Stomach (tissue), 9 donors: ENCODE results near the gene TMEM120B. TPM values are rescaled to one million over a fixed set of nuclear protein-coding genes. Genes with fewer than 3 reads are reported as not detected.

Experiments
- DNase-seq, 2 donors: peaks; one replicate each; pipeline versions ENCODE4 v3.0.0 to v3.0.0-alpha.2; 2013 to 2019
- H3K27ac ChIP-seq, 5 donors: fragments of 200-600 bp in 4 of 5; sonication (generic) in 4 of 5; one replicate each; pipeline ENCODE4 v1.5.1; 2013 to 2019; ENCODE audit warnings: mild to moderate bottlenecking in 1 of 5, moderate library complexity in 1 of 5
- H3K27me3 ChIP-seq, 3 donors: fragments of 200-600 bp; sonication (generic); one replicate each; pipeline ENCODE4 v1.5.1; 2017 to 2019; ENCODE audit warnings: mixed run types in 1 of 3
- H3K36me3 ChIP-seq, 4 donors: fragments of 200-600 bp; sonication (generic); 1 replicate in 3 of 4; 2 replicates in 1 of 4; pipeline ENCODE4 v1.5.1; 2016 to 2019
- H3K4me1 ChIP-seq, 4 donors: fragments of 200-600 bp; sonication (generic); one replicate each; pipeline ENCODE4 v1.5.1; 2016 to 2019
- H3K4me3 ChIP-seq, 4 donors: fragments of 200-600 bp; sonication (generic) in 3 of 4; one replicate each; pipeline ENCODE4 v1.5.1; 2016 to 2019; ENCODE audit warnings: mild to moderate bottlenecking in 1 of 4
- H3K9me3 ChIP-seq, 4 donors: fragments of 200-600 bp; sonication (generic); one replicate each; pipeline ENCODE4 v1.5.1; 2016 to 2019
- EP300 ChIP-seq: sonication (generic); formaldehyde crosslinking; IDR thresholded peaks from one replicate; pipeline ENCODE4 v1.6.1; 2017; ENCODE audit warnings: antibody characterized with exemption
- POLR2A ChIP-seq, 4 donors: fragments of 450-650 bp; IDR thresholded peaks; one replicate each; pipeline ENCODE4 v1.6.1; 2016; ENCODE audit warnings: antibody characterized with exemption in 4 of 4, control low read depth in 2 of 4, mild to moderate bottlenecking in 1 of 4, moderate library complexity in 1 of 4
- POLR2AphosphoS5 ChIP-seq, 3 donors: sonication (generic); formaldehyde crosslinking; IDR thresholded peaks; one replicate each; pipeline ENCODE4 v1.6.1; 2016; ENCODE audit warnings: antibody characterized with exemption in 3 of 3
- WGBS, 5 donors: extraction: QIAGEN DNeasy Blood & Tissue Kit in 3 of 5; methylation state at CpG; one replicate each; pipeline versions ENCODE4 v1.1.5 to v1.1.7; 2013 to 2018; 5-methylcytosine and 5-hydroxymethylcytosine counted together
- intact Hi-C: fragments of 100-400 bp; cut with DNase I; formaldehyde crosslinking; loops from one replicate; pipeline ENCODE4 v1.15.1; 2023; ENCODE audit warnings: low total_unique reads
- polyA plus RNA-seq, 3 donors: library from polyadenylated mRNA; stranded (reverse); fragments of 200-250 nt; gene quantifications; one replicate each; pipeline ENCODE4 v1.2.3, GENCODE V29; 2013
- total RNA-seq, 5 donors: library from RNA; depleted of rRNA; stranded (reverse); fragments of >200 nt; gene quantifications; one replicate each; pipeline versions ENCODE4 v1.1.0 to v1.2.3, GENCODE V29; 2014 to 2016
- TF ChIP-seq, protein P1 (sequence below), 7 experiments: fragments of 450-650 bp in 4 of 7; fragments of 200-600 bp in 3 of 7; sonication (generic) in 3 of 7; IDR thresholded peaks; one replicate each; pipeline ENCODE4 v1.5.1; 2016 to 2019; ENCODE audit warnings: antibody characterized with exemption in 7 of 7, control low read depth in 2 of 7, mild to moderate bottlenecking in 1 of 7
- donor health status: healthy with polysubstance abuse.
- donor health status: Bipolar disorder and iron deficiency.
- donor health status: healthy.

Gene TMEM120B
- total and polyA plus RNA-seq, 8 donors: 0.58 to 11.6 (median 4.4) TPM

DNA sequence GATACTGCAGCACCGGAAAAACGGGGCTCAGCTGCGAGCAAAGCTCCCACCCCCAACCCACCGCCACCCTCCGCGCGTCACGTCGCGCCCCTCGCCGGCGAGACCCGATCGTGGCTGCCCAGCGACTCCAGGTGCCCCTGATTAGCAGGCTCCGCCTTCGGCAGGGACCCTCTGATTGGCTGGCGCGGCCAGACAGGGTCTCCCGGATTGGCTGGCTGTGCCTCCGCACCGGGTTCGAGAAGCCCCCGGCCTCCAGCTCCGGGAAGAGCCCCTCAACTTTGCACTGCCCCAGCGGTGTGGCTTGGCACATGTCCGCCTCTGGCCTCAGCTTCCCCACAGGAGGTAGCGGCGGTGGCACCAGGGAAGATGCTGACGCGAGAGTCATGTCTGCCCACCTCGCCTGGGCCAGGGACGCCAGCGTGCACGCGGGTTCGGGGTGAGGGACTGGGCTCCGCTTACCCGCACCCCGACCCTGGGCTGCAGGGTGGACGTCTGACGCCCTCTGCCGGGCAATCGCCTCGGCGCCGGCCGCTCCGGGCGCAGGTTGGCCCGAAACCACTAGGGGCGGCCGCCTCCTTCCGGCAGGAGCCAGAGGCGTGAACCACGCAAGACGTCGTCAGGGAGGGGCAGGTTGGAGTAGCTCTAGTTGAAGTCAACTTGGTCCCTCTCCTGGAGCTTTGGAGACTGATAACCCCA is 81.4 kb downstream of the TMEM120B start:
- H3K27me3 ChIP-seq: no peaks in the 10 kb centered on the region
- WGBS, 5 donors: 0 to 1% (median 1%) methylated on average over 8 to 59 of the region's 59 CpGs
- intact Hi-C loops: loop anchor here (5.0 kb wide), 1 partner anchor 97 kb away; no protein-coding TSS in a partner anchor
- TF ChIP-seq POLR2A (IDR thresholded peaks at IDR 0.05): no peak
- TF ChIP-seq, protein P1, sequence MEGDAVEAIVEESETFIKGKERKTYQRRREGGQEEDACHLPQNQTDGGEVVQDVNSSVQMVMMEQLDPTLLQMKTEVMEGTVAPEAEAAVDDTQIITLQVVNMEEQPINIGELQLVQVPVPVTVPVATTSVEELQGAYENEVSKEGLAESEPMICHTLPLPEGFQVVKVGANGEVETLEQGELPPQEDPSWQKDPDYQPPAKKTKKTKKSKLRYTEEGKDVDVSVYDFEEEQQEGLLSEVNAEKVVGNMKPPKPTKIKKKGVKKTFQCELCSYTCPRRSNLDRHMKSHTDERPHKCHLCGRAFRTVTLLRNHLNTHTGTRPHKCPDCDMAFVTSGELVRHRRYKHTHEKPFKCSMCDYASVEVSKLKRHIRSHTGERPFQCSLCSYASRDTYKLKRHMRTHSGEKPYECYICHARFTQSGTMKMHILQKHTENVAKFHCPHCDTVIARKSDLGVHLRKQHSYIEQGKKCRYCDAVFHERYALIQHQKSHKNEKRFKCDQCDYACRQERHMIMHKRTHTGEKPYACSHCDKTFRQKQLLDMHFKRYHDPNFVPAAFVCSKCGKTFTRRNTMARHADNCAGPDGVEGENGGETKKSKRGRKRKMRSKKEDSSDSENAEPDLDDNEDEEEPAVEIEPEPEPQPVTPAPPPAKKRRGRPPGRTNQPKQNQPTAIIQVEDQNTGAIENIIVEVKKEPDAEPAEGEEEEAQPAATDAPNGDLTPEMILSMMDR (IDR thresholded peaks at IDR 0.05): peak in 6 of 7 experiments; percentile 76 to 100 (median 98)
- peak; percentile 57 to 94 (median 78) for TF ChIP-seq POLR2AphosphoS5 (IDR thresholded peaks at IDR 0.05)
- no peak for TF ChIP-seq EP300
- H3K4me1 ChIP-seq: peaks cover 66 to 100% (median 79%) of the 10 kb centered on the region in 4 donors
- peak overlapping the region; percentile 58 to 61 (median 59) for H3K4me3 ChIP-seq
- H3K27ac ChIP-seq: peak overlapping the region; percentile 99 to 100 (median 100)
- H3K9me3 ChIP-seq: no peaks in the 10 kb centered on the region
- peak; percentile 94 to 98 for DNase-seq
- peaks cover 10 to 26% (median 12%) of the 10 kb centered on the region in 4 donors for H3K36me3 ChIP-seq

DNA sequence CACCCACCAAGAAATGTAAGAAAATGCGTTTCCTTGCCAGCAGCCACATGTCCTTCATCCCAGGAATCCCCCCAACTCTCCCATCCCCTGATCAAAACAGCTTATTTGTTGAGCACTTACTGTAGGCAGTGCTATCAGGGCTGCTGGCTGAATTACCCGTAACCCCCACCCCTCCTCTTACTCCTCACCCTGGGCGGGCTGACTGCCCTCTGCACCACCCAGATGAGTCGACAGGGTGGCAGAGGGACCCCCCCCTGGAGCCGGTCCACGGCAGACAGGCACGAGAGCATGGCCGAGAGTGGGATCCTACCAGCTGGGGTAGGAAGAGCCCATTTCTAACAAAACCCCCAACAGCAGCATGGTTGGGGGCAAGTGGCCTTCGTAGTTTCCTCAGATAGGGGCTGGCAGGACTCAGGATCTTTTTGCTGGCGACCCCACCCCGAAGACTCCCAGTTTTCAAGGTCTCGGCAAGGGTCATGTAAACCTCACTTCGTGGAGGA is 82.0 kb downstream of the TMEM120B start:
- 0 to 3% (median 1%) methylated on average over 13 of the region's 13 CpGs for WGBS, 5 donors
- H3K4me1 ChIP-seq: peaks cover 71 to 100% (median 80%) of the 10 kb centered on the region in 4 donors

DNA sequence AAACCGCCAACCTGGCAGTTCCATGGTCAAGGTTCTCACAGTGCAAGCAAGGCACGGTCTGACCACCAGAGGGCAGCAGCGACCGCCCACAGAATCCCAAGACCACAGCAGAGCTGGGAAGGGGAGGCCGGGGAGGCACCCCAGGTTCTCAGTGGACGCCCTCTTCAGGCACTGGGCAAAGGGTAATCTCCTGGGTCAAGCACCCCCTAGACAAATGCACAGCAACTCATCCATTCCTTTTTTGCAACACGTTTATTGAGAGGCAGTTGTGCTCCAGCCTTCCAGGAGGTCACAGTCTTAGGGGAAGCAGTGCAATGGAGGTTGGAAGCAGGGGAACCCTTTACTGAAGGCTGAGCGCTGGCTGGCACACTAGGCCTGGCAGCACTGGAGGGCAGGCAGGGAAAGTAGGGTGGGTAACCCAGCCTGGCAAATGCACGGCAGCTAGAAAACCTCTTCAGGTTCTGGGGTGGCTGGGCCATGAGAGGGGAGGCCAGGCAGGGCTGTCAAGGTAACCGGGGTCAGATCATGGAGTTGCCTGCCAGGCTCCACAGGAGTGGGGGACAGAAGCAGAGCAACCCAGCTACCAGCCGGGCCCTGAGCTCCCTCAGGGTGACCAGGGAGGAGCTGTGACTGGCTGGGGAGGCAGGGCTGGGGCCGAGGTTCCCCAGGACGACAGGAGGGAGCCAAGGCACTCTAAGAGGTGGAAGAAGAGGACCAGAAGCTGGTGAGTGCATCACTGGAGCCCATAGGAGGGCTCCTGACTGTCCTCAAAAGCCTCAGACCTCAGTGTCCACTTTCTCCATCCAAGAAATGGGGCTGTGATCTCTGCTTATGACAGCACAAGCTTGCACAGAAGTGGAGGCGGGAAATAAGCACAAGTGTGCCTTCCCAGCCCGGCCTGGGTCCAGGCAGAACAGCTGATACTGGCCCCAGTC is 82.7 kb downstream of the TMEM120B start:
- H3K4me1 ChIP-seq: peaks cover 71 to 97% (median 77%) of the 10 kb centered on the region in 4 donors
- H3K27ac ChIP-seq: peak overlapping the region; percentile 99 to 100 (median 100)
- peak overlapping the region; percentile 58 to 61 (median 59) for H3K4me3 ChIP-seq
- no peaks in the 10 kb centered on the region for H3K27me3 ChIP-seq
- intact Hi-C loops: no loop called here
- H3K36me3 ChIP-seq: peaks cover 10 to 26% (median 12%) of the 10 kb centered on the region in 4 donors
- no peak for TF ChIP-seq POLR2A (IDR thresholded peaks at IDR 0.05)
- TF ChIP-seq, protein P1 (IDR thresholded peaks at IDR 0.05): peak in 6 of 7 experiments; percentile 68 to 98 (median 93)
- TF ChIP-seq EP300: no peak
- TF ChIP-seq POLR2AphosphoS5 (IDR thresholded peaks at IDR 0.05): peak; percentile 26 to 78 (median 34)
- 17 to 30% (median 20%) methylated on average over 11 to 15 of the region's 15 CpGs for WGBS, 5 donors
- no peaks in the 10 kb centered on the region for H3K9me3 ChIP-seq
- DNase-seq: peak; percentile 94 to 96

More for the DNA sequence above, 82.0 kb downstream of the TMEM120B start:
- H3K9me3 ChIP-seq: no peaks in the 10 kb centered on the region
- no peaks in the 10 kb centered on the region for H3K27me3 ChIP-seq
- intact Hi-C loops: loop anchor here (5.0 kb wide), 1 partner anchor 97 kb away; no protein-coding TSS in a partner anchor
- peaks cover 10 to 26% (median 12%) of the 10 kb centered on the region in 4 donors for H3K36me3 ChIP-seq
- no peak for TF ChIP-seq POLR2A (IDR thresholded peaks at IDR 0.05)
- TF ChIP-seq POLR2AphosphoS5 (IDR thresholded peaks at IDR 0.05): no peak
- TF ChIP-seq, protein P1 (IDR thresholded peaks at IDR 0.05): no peak
- TF ChIP-seq EP300: no peak
- H3K27ac ChIP-seq: peak overlapping the region; percentile 99 to 100 (median 100)
- no peak for DNase-seq
- H3K4me3 ChIP-seq: peak overlapping the region; percentile 58 to 61 (median 59)
